OCI-LY7 (cell line): ENCODE measurements around the gene COL17A1.

ENCODE experiments used
- CTCF ChIP-seq: fragments of 200-600 bp; sonication (generic); conservative IDR thresholded peaks from 2 replicates; pipeline ENCODE4 v1.5.1; 2014; ENCODE audit warnings: mild to moderate bottlenecking, antibody characterized with exemption, low read length, moderate library complexity, mixed read lengths
- EZH2phosphoT487 ChIP-seq: fragments of 200-600 bp; sonication (generic); IDR thresholded peaks from 2 replicates; pipeline ENCODE4 v1.6.1; 2018; ENCODE audit warnings: low read depth, borderline replicate concordance, mild to moderate bottlenecking, mixed run types, antibody characterized with exemption, low read length, moderate library complexity, mixed read lengths

- TF ChIP-seq EZH2phosphoT487 (no peak), CTCF (no peak)
Measured at GRCh38 chr10:104122225-104123107, 36.8 kb upstream of the COL17A1 start.
